ENCODE data around the gene PRKD2.
"Not testable (repeated sequence)": the region's sequence is repeated elsewhere in the genome, so short reads cannot be mapped to it uniquely, and the experiment has no call there.

The PRKD2 gene

GRCh38 chr19:46714444-46715106 is 2.3 kb downstream of the PRKD2 start:
- peak in 1 of 10 donors; percentile 75 for DNase-seq
- intact Hi-C loops (cut with DNase I): no loop called here

GRCh38 chr19:46713781-46714443 is 3.0 kb downstream of the PRKD2 start:
- intact Hi-C loops (cut with DNase I): no loop called here
- peak; percentile 49 to 96 (median 68) for DNase-seq

- intact Hi-C loops (cut with DNase I); DNase-seq: not testable (repeated sequence)
These were observed 4.1 kb downstream of the PRKD2 start for GRCh38 chr19:46712768-46713338.

GRCh38 chr19:46710687-46711086 is 6.2 kb downstream of the PRKD2 start:
- intact Hi-C loops (cut with DNase I): no loop called here
- DNase-seq: no peak

GRCh38 chr19:46704379-46705076 is 12.4 kb downstream of the PRKD2 start:
- intact Hi-C loops (cut with DNase I): no loop called here
- DNase-seq: peak in 7 of 10 donors; percentile 57 to 94 (median 68)

- intact Hi-C loops (cut with DNase I): no loop called here
- no peak for DNase-seq
These were observed 16.2 kb downstream of the PRKD2 start for GRCh38 chr19:46700704-46701103.

GRCh38 chr19:46698395-46699321 is 18.3 kb downstream of the PRKD2 start:
- no peak for DNase-seq

GRCh38 chr19:46697204-46697960 is 19.5 kb downstream of the PRKD2 start:
- DNase-seq: peak in 9 of 10 donors; percentile 49 to 95 (median 67)
- intact Hi-C loops (cut with DNase I): no loop called here

More at GRCh38 chr19:46698395-46699321, 18.3 kb downstream of the PRKD2 start:
- intact Hi-C loops (cut with DNase I): no loop called here

- no peak for DNase-seq
- intact Hi-C loops (cut with DNase I): no loop called here
These were observed 20.1 kb downstream of the PRKD2 start for GRCh38 chr19:46696866-46697203.

GRCh38 chr19:46696052-46696451 is 20.9 kb downstream of the PRKD2 start:
- intact Hi-C loops (cut with DNase I): no loop called here
- DNase-seq: no peak

GRCh38 chr19:46693760-46694159 is 23.2 kb downstream of the PRKD2 start:
- intact Hi-C loops (cut with DNase I): no loop called here

GRCh38 chr19:46692918-46693722 is 23.8 kb downstream of the PRKD2 start:
- intact Hi-C loops (cut with DNase I): no loop called here
- no peak for DNase-seq

More at GRCh38 chr19:46693760-46694159, 23.2 kb downstream of the PRKD2 start:
- DNase-seq: no peak

GRCh38 chr19:46691948-46692347 is 25.0 kb downstream of the PRKD2 start:
- no peak for DNase-seq

GRCh38 chr19:46691104-46691503 is 25.8 kb downstream of the PRKD2 start:
- DNase-seq: no peak
- intact Hi-C loops (cut with DNase I): no loop called here

More at GRCh38 chr19:46691948-46692347, 25.0 kb downstream of the PRKD2 start:
- intact Hi-C loops (cut with DNase I): no loop called here

GRCh38 chr19:46689358-46689757 is 27.6 kb downstream of the PRKD2 start:
- intact Hi-C loops (cut with DNase I): no loop called here
- no peak for DNase-seq

- no peak for DNase-seq
- intact Hi-C loops (cut with DNase I): no loop called here
These were observed 29.3 kb downstream of the PRKD2 start for GRCh38 chr19:46687438-46688145.

GRCh38 chr19:46685189-46685588 is 31.7 kb downstream of the PRKD2 start:
- DNase-seq: no peak
- intact Hi-C loops (cut with DNase I): no loop called here

All from posterior cingulate gyrus (tissue), 11 donors.